Measurements from ENCODE around the gene PP2D1. TPM values are rescaled to one million over a fixed set of nuclear protein-coding genes. Genes with fewer than 3 reads are reported as not detected.
A peak's percentile ranks its signal among the peaks of the same experiment; 100 is the strongest.

PP2D1 gene
- polyA plus RNA-seq, 3 donors, result 0.41 to 0.56 TPM; not detected in 1

GRCh38 chr3:20039466-20039764 is 27.4 kb upstream of the PP2D1 start:
- TF ChIP-seq CTCF (IDR thresholded peaks at IDR 0.05), result no peak
- H3K36me3 Mint-ChIP-seq, result no peaks in the 10 kb centered on the region
- H3K9ac ChIP-seq (ENCODE audit: insufficient read depth, low read length, poor library complexity, severe bottlenecking), result peak overlapping the region; percentile 77
- peak overlapping the region; percentile 54 to 94 (median 84) for H3K27ac Mint-ChIP-seq
- peak overlapping the region; percentile 91 for H3K4me2 ChIP-seq (replicated peaks; ENCODE audit: extremely low read depth, low read length, poor library complexity, severe bottlenecking)
- peaks cover 47% of the 10 kb centered on the region for H3K4me1 Mint-ChIP-seq
- H3K27me3 ChIP-seq (ENCODE audit: control insufficient read depth in 2 of 2, insufficient read depth in 2 of 2, low read length in 2 of 2), result no peaks in the 10 kb centered on the region
- H3K27me3 Mint-ChIP-seq (ENCODE audit: low read depth in 3 of 3), result peaks cover 0 to 2% (median 0%) of the 10 kb centered on the region in 3 donors
- peak overlapping the region; percentile 69 to 86 for H3K27ac ChIP-seq (ENCODE audit: low read depth in 1 of 2, low read length in 2 of 2)
- peaks cover 38 to 51% of the 10 kb centered on the region in 2 donors for H3K4me1 ChIP-seq (ENCODE audit: control insufficient read depth in 1 of 2, insufficient read depth in 2 of 2, low read length in 2 of 2)
- H2AFZ ChIP-seq (ENCODE audit: insufficient read depth, low read depth, low read length, poor library complexity, severe bottlenecking), result peak overlapping the region; percentile 93
- no peaks in the 10 kb centered on the region for H3K9me3 ChIP-seq (replicated peaks in 1 of 2; ENCODE audit: control insufficient read depth in 1 of 2, insufficient read depth in 1 of 2, low read length in 2 of 2)
- intact Hi-C loops (cut with micrococcal nuclease), result no loop called here
- H3K4me3 ChIP-seq (replicated peaks in 1 of 3; ENCODE audit: low read depth in 2 of 3, low read length in 3 of 3), result peak overlapping the region; percentile 75 to 87 (median 87)
- no peaks in the 10 kb centered on the region for H3K36me3 ChIP-seq (replicated peaks in 1 of 2; ENCODE audit: control insufficient read depth in 1 of 2, insufficient read depth in 2 of 2, low read length in 2 of 2)
- H3K4me3 Mint-ChIP-seq, result peak overlapping the region; percentile 82 to 91
- H3K9me3 Mint-ChIP-seq, result peaks cover 0 to 3% (median 0%) of the 10 kb centered on the region in 7 donors
- DNase-seq, result no peak
- WGBS (ENCODE audit: insufficient coverage), result no CpG with 5 or more reads among the region's 4 CpGs
- peaks cover 38% of the 10 kb centered on the region for H3K79me2 ChIP-seq (ENCODE audit: insufficient read depth, low read length)
- H4K20me1 ChIP-seq (ENCODE audit: insufficient read depth, low read length), result peaks cover 17% of the 10 kb centered on the region

DNA sequence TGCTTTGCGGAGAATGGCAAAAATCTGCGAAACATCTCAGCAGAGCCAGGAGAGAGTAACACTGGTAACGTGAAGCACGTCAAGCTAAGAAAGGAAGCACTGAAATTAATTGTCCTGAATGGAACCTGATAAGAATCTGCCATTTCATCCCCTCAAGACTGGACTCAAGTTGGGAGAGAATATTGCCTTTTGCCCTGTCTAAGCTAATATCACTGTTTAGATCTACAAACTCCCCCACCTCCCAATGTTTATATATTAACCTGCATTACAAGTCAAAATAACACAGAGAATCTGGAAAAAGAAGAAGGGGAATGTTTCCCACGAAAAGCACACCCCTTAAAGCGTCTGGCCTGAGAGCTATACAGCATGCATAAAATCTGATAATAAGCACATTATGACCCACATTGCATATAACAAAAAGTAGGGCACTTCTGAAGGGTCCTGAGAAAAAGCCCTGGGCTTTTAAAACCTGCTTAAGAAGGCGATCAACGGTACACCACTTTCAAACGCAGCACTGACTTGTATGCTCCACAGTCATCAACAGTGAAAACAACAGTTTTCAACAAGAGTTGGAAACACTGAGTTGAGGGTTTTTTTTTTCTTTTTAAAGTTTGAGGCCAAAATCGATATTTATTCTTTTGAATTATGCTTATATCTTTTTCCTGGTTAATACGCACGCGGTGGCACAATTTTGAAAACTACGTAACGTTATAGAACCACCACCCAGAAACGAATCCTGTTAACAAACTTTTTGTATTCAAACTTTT is 26.8 kb upstream of the PP2D1 start:
- Histone ChIP-seq H3K79me2 (ENCODE audit: insufficient read depth, low read length) (peaks cover 32% of the 10 kb centered on the region), H3K9ac (ENCODE audit: insufficient read depth, low read length, poor library complexity, severe bottlenecking) (peak overlapping the region; percentile 77), H3K4me2 (replicated peaks; ENCODE audit: extremely low read depth, low read length, poor library complexity, severe bottlenecking) (peak overlapping the region; percentile 91), H3K36me3 (replicated peaks in 1 of 2; ENCODE audit: control insufficient read depth in 1 of 2, insufficient read depth in 2 of 2, low read length in 2 of 2) (no peaks in the 10 kb centered on the region), H3K4me3 (replicated peaks in 1 of 3; ENCODE audit: low read depth in 2 of 3, low read length in 3 of 3) (peak overlapping the region; percentile 75 to 87 (median 87)), H3K4me1 (ENCODE audit: control insufficient read depth in 1 of 2, insufficient read depth in 2 of 2, low read length in 2 of 2) (peaks cover 35 to 46% of the 10 kb centered on the region in 2 donors), H3K27ac (ENCODE audit: low read depth in 1 of 2, low read length in 2 of 2) (peak overlapping the region in 1 of 2 donors; percentile 86), H3K9me3 (replicated peaks in 1 of 2; ENCODE audit: control insufficient read depth in 1 of 2, insufficient read depth in 1 of 2, low read length in 2 of 2) (no peaks in the 10 kb centered on the region), H4K20me1 (ENCODE audit: insufficient read depth, low read length) (peaks cover 17% of the 10 kb centered on the region), H3K27me3 (ENCODE audit: control insufficient read depth in 2 of 2, insufficient read depth in 2 of 2, low read length in 2 of 2) (no peaks in the 10 kb centered on the region), H2AFZ (ENCODE audit: insufficient read depth, low read depth, low read length, poor library complexity, severe bottlenecking) (peak overlapping the region; percentile 93)
- peak overlapping the region in 6 of 7 donors; percentile 54 to 94 (median 82) for H3K27ac Mint-ChIP-seq
- peaks cover 42% of the 10 kb centered on the region for H3K4me1 Mint-ChIP-seq
- WGBS (ENCODE audit: insufficient coverage), result 3% methylated on average over 5 of the region's 16 CpGs
- no peak for DNase-seq
- peaks cover 0 to 2% (median 0%) of the 10 kb centered on the region in 3 donors for H3K27me3 Mint-ChIP-seq (ENCODE audit: low read depth in 3 of 3)
- TF ChIP-seq CTCF (IDR thresholded peaks at IDR 0.05), result no peak
- H3K9me3 Mint-ChIP-seq, result peaks cover 0 to 3% (median 0%) of the 10 kb centered on the region in 7 donors
- peak overlapping the region; percentile 82 to 91 for H3K4me3 Mint-ChIP-seq
- no peaks in the 10 kb centered on the region for H3K36me3 Mint-ChIP-seq
- intact Hi-C loops (cut with micrococcal nuclease), result no loop called here

Data from CD14-positive monocyte (primary cell).